ENCODE results near the gene RIOX2.

The RIOX2 gene

GRCh38 chr3:97932387-97932801 is 39.8 kb downstream of the RIOX2 start:
- DNase-seq (ENCODE audit: low read depth) = no peak
- H3K4me3 ChIP-seq (ENCODE audit: control insufficient read depth, low read depth, low read length) = no peak overlapping the region
- no peak for TF ChIP-seq CTCF (IDR thresholded peaks at IDR 0.05; ENCODE audit: control insufficient read depth, insufficient read depth, low read depth, low read length, missing control alignments)

- no peak for DNase-seq (ENCODE audit: low read depth)
- no peak overlapping the region for H3K4me3 ChIP-seq (ENCODE audit: control insufficient read depth, low read depth, low read length)
- no peak for TF ChIP-seq CTCF (IDR thresholded peaks at IDR 0.05; ENCODE audit: control insufficient read depth, insufficient read depth, low read depth, low read length, missing control alignments)
Measured at GRCh38 chr3:97931218-97931617, 41.0 kb downstream of the RIOX2 start.

- no peak for TF ChIP-seq CTCF (IDR thresholded peaks at IDR 0.05; ENCODE audit: control insufficient read depth, insufficient read depth, low read depth, low read length, missing control alignments)
- no peak for DNase-seq (ENCODE audit: low read depth)
Measured at GRCh38 chr3:97930018-97930417, 42.2 kb downstream of the RIOX2 start.

GRCh38 chr3:97928986-97929385 is 43.2 kb downstream of the RIOX2 start:
- DNase-seq (ENCODE audit: low read depth) = no peak
- H3K4me3 ChIP-seq (ENCODE audit: control insufficient read depth, low read depth, low read length) = no peak overlapping the region
- no peak for TF ChIP-seq CTCF (IDR thresholded peaks at IDR 0.05; ENCODE audit: control insufficient read depth, insufficient read depth, low read depth, low read length, missing control alignments)

More at GRCh38 chr3:97930018-97930417, 42.2 kb downstream of the RIOX2 start:
- H3K4me3 ChIP-seq (ENCODE audit: control insufficient read depth, low read depth, low read length) = no peak overlapping the region

GRCh38 chr3:97927704-97928103 is 44.5 kb downstream of the RIOX2 start:
- no peak for TF ChIP-seq CTCF (IDR thresholded peaks at IDR 0.05; ENCODE audit: control insufficient read depth, insufficient read depth, low read depth, low read length, missing control alignments)
- H3K4me3 ChIP-seq (ENCODE audit: control insufficient read depth, low read depth, low read length) = no peak overlapping the region
- no peak for DNase-seq (ENCODE audit: low read depth)

GRCh38 chr3:97917813-97918536 is 54.3 kb downstream of the RIOX2 start:
- DNase-seq (ENCODE audit: low read depth) = no peak

More at GRCh38 chr3:97917813-97918536, 54.3 kb downstream of the RIOX2 start:
- TF ChIP-seq CTCF (IDR thresholded peaks at IDR 0.05; ENCODE audit: control insufficient read depth, insufficient read depth, low read depth, low read length, missing control alignments) = no peak
- no peak overlapping the region for H3K4me3 ChIP-seq (ENCODE audit: control insufficient read depth, low read depth, low read length)

Measured in AG09309 (cell line).